DMS153 treated with DMSO at 0.1 percent for 48 hours (cell line): ENCODE results near the gene HIVEP3.
A peak's percentile ranks its signal among the peaks of the same experiment; 100 is the strongest.

Experiments used
- DNase-seq: peaks from one replicate; lab custom pipeline; 2025; ENCODE audit not compliant: unreplicated experiment; lab: John Stamatoyannopoulos, UW

Gene HIVEP3

DNA sequence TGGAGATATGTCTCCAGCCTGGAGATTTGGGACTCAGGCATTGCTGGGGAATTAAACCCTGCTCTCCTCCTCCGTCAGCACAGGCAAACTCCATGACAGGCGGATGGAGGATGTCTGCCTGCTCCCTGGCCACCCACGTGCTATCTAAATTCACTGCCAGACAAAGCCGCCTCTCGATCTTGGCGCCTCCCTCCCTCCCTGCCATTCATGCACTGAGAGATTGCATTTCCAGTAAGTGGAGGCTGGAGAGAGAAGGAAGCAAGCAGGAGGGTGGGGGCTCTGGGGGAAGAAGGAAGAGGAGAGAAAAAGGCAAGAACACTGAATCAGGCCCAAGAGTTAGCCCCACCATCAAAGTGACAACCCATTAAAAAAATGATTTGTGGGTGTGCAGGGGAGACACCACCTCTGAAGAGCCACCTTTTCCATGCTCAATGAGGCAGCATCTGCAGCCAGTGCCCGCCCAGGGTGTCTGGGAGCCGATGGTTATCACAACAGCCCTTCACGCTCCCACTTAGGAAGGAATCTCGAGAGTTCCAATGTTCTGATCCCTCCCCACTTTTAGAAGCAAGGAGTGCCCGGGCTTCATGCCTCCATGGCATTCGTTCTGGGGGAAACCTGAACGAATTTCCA, 183.0 kb downstream of the HIVEP3 start:
- peak; percentile 25 for DNase-seq

DNA sequence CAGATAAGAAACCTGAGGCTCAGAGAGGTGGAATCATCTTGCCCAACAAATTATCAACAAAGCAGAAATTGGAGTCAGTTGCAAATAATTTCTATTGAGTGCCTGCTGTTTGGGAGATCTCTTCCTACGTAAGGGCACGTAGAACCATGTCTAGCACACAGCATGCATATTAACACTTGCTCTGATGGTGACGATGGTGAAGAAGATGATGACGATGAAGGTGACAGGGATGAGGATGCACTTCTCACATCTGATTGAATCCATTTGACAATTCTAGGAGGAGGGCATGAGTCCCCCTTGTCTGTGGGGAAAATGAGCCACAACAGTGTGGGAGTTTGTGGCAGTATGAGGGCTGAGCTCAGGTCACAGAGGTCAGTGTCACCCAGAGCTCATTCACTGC, 183.6 kb downstream of the HIVEP3 start:
- no peak for DNase-seq

DNA sequence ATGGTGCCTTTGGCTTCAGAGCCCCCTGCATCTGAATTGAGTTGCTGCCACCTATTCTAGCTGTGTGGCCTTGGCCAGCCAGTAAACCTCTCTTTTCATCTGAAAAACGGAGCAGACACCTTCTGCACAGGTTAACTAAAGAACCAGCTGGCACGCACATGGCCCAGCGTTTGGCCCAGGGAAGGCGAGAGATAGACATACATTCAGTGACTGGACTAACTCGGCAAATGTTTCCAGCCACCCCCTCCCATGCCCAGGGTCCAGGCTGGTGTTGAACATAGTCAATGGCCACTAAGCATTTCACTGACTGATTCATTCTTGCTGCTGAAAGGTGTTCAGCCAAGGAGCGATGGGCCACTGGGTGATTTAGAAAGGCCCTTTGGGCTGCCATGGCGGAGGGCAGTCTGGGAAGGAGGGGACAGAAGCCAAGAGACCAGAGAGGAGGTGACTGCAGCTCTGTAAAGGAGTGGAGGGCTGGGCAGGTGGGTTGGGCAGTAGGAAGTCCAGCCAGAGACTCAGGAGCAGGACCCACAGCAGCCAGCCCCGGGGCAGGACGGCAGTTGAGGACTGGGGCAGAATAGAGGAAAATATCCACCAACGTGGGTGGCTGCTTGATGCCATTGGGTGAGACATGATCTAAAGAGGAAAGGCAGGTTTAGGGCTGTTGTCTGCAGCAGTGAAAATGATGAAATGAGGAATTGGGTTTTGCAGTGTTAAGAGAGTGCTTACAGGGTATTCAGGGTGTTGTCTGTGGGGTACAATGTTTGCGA, 184.3 kb downstream of the HIVEP3 start:
- no peak for DNase-seq

DNA sequence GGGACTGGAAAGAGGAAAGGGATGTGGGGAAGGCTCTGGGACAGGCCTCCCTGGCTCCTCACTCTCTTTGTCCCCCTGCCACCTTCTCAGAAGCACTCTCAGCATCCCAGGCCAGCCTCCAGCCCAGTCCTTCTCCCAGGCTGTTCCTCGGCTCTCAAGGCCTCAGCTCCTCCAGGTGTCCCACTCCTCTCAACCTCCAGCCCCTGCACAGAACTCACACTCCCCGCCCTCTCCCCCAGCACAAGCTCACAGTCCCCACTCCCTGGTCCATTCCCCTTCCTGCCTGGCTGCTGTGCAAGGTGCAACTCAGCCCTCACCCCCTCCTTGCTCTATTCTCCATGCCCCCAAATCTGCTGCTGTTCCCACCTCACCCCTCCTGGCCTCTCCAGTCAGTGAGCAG, 185.0 kb downstream of the HIVEP3 start:
- DNase-seq, result no peak

- DNase-seq, result no peak
Observed at GRCh38 chr1:41733021-41733420, 185.7 kb downstream of the HIVEP3 start.

GRCh38 chr1:41731516-41732030, 187.1 kb downstream of the HIVEP3 start:
- no peak for DNase-seq

GRCh38 chr1:41730806-41731205, 187.9 kb downstream of the HIVEP3 start:
- no peak for DNase-seq

DNA sequence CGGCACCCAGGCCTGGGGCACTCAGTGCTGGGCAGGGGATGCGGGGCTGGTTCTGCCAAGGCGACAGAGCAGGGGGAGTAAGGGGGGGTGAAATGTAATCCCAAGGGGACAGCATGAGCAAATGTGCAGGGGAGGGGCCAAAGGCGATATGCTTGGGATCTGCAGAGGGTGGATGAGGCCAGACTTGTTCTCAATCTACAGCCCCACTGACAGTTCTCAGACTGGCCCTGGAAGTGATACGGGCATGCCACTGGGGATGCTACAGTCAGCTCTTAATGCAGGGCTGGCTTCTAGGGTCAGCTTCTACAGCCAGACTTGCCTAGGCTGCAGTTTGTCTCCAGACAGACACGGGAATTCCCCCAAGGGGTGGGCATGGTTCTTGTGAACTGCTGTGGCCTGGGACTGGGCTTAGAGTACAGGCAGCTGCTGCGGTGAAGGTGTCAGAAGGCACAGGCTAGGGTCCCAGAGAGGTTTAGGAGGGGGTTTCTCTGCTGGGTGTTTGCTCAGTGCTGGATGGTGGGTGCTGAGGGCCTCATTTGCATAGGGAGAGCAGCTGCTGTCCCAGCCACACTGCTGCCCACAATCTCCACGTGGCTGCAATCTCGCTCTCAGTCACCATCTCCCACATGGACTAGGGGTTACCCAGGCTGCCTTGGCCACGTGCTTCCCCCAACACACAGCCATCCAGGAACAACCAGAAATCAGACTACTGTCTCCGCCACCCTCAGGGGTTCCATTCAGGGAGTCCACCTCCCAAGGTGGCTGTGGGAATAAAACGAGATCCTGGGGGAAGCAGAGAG, 190.1 kb downstream of the HIVEP3 start:
- no peak for DNase-seq

DNA sequence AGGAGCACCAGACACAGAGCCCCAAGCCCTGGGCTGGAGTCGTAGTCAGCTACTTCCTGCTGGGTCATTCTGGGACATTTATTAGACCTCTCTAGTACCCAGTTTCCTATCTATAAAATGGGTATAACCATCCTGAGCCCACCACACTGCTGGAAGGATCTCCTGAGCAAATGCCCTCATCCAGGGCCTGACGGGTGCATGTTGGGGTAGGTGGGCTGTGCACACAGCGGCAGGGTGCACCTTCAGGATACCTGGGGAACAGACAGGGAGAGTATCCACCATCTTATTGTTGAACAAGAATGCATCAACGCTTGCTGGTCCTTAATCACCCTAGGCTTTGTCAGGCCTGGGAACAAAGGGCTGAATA, 191.0 kb downstream of the HIVEP3 start:
- no peak for DNase-seq

DNA sequence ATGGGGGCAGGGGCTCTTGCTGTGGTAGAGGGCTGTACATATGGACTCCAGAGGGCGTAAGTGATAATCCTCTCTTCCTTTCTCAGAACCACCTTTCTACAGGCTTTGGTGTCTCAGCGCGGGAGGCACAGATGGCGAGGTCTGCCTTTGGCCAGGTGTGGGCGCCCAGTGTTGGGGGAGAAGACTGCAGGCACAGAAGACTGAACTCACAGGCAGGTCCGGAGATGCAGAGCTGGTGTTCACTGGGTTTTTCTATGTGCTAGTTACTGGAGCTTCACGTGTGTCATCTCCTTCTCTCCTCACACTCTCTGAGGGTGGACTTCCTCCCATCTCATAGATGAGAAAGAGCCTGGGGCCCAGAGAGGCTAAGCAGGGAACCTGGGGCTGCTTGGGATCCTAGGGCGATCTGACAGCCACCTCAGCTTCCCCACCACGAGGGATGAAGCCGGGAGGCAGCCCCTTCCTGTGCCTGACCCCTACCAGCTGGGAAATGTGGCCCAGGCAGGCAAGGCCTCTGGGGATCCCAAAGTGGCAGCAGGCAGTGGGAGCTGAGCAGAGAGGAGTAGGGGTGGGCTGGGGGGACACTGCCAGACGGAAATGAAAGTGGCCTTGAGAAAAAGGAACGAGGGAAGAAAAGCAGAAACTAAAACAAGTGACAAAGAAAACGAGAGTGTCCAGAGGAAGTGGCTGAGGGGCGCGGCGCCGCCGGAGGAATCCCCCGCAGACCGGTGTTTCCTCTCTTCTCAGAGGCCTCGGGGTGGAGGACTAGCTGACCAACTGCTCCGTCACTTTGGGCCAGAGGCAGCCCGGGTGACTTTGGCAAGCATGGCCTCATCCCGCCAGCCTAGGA, 191.6 kb downstream of the HIVEP3 start:
- no peak for DNase-seq

DNA sequence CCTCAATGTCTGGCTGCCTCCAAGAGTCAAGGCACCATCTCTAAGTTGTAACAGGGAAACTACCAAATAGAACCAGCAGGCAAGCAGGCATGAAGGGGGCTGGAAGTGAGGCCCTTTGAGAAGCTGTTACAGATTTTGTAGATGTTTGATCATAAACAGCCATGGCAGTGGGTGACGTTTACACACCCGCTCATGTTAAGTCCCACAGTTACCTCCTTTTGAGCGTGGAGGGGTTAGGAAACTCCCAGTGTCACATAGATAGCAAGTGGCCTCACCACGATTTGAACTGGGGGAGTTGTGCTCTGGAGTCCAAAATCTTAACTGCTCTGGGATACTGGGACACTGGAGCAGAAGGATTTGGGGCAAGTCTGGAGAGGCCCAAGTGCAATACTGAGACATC, 192.4 kb downstream of the HIVEP3 start:
- DNase-seq, result no peak

- DNase-seq, result no peak
Observed at GRCh38 chr1:41724926-41725325, 193.8 kb downstream of the HIVEP3 start.

- no peak for DNase-seq
Observed at GRCh38 chr1:41724248-41724647, 194.5 kb downstream of the HIVEP3 start.

DNA sequence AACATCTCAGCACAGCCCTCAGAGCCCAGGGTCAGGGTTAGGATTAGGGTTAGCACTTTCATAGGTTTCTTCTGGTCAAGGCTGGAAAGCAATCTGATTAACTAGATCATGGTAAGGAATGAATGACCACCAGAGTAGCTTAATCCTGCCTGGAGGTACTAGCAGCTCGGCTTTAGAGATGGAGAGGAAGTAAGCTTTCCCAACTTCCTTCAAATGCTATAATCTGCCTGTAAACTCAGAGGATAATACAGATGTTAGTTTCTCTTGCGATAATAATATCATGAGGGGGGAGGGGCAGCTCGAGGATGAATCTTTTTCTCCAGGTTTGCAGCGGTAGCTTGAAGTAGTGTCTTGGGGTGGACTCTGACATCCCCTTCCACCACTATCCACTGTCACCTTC, 194.9 kb downstream of the HIVEP3 start:
- DNase-seq, result no peak

- no peak for DNase-seq
Observed at GRCh38 chr1:41722184-41722583, 196.5 kb downstream of the HIVEP3 start.

GRCh38 chr1:41720861-41721410, 197.8 kb downstream of the HIVEP3 start:
- DNase-seq, result no peak

DNA sequence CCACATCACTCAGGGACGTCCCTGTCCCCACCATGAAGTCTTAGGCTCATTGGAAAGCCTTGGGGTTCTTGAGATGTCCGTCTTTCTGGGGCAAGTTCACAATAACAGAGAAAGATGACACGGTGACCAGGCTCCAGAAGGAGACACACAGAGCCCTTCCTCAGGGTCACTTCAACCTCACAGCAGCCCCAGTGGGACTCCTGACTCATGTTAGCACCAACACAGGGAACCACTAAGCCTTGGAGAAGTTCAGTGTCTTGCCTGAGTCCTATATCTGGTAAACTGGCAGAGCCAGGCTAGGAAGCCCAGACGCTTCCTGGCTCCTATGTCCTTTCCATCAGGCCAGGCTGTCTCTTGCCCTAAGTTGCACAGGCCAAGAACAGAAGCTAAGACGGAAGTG, 199.1 kb downstream of the HIVEP3 start:
- DNase-seq, result no peak

GRCh38 chr1:41719128-41719527, 199.6 kb downstream of the HIVEP3 start:
- no peak for DNase-seq

DNA sequence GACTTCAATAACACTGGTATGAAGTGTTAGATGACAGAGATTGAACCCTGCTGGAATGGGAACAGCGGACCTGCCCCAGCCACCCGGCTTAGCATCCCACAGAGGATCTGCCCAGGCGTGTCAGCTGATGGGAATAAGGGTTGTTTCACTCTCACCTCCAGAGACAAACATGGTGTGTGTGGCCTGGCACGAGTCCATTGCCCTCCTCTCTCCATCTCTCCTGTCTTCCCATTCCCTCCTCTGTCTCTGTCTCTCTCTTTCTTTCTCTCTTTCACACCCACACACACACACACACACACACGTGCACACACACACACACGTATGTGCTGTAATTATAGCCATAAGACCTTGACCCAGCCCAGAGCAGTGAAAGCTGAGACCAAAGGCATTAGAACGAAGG, 200.2 kb downstream of the HIVEP3 start:
- no peak for DNase-seq
